Right hindlimb (tissue), 1 donor: ENCODE results near the gene IVD.
A peak's percentile ranks its signal among the peaks of the same experiment; 100 is the strongest.
"Not testable (repeated sequence)": the region's sequence is repeated elsewhere in the genome, so short reads cannot be mapped to it uniquely, and the experiment has no call there.

Source experiments
- DNase-seq: peaks from one replicate; pipeline ENCODE4 v3.0.0-alpha.2; 2018

The IVD gene

GRCh38 chr15:40439960-40440742 lies 34.6 kb downstream of the IVD start:
- peak; percentile 54 for DNase-seq

- DNase-seq: peak; percentile 98
Measured at GRCh38 chr15:40440743-40441564, 35.4 kb downstream of the IVD start, which contains the start of gene BAHD1. BAHD1 (plus strand) TSS chr15:40440953; CDS start chr15:40458465, 17,512 bp downstream.

GRCh38 chr15:40441565-40442531 lies 36.3 kb downstream of the IVD start:
- DNase-seq: no peak

GRCh38 chr15:40443255-40443654 lies 37.7 kb downstream of the IVD start:
- no peak for DNase-seq

GRCh38 chr15:40443846-40444245 lies 38.3 kb downstream of the IVD start:
- no peak for DNase-seq

- no peak for DNase-seq
Measured at GRCh38 chr15:40444736-40445135, 39.1 kb downstream of the IVD start.

GRCh38 chr15:40445421-40445922 lies 39.9 kb downstream of the IVD start:
- no peak for DNase-seq

- DNase-seq: no peak
Measured at GRCh38 chr15:40446144-40446543, 40.5 kb downstream of the IVD start.

- no peak for DNase-seq
Measured at GRCh38 chr15:40448354-40448753, 42.8 kb downstream of the IVD start.

- no peak for DNase-seq
Measured at GRCh38 chr15:40449275-40449674, 43.7 kb downstream of the IVD start.

- DNase-seq: no peak
Measured at GRCh38 chr15:40450047-40450446, 44.5 kb downstream of the IVD start.

GRCh38 chr15:40451527-40452158 lies 46.0 kb downstream of the IVD start:
- no peak for DNase-seq

GRCh38 chr15:40452296-40453090 lies 46.9 kb downstream of the IVD start:
- no peak for DNase-seq

GRCh38 chr15:40453941-40454340 lies 48.3 kb downstream of the IVD start:
- not testable (repeated sequence) for DNase-seq

GRCh38 chr15:40454904-40455391 lies 49.4 kb downstream of the IVD start:
- no peak for DNase-seq

GRCh38 chr15:40456299-40456712 lies 50.7 kb downstream of the IVD start:
- DNase-seq: no peak

GRCh38 chr15:40456738-40457137 lies 51.1 kb downstream of the IVD start:
- DNase-seq: no peak

GRCh38 chr15:40458495-40459371 lies 53.1 kb downstream of the IVD start:
- no peak for DNase-seq

- DNase-seq: no peak
Measured at GRCh38 chr15:40459391-40460015, 53.9 kb downstream of the IVD start.
